HG03378 (cell line): ENCODE data around the gene NEU2.

Experiments used
- ATAC-seq: cut with Tn5 transposase; IDR thresholded peaks from one replicate; pipeline ENCODE4 v1.9.1; 2021; ENCODE audit warnings: mild to moderate bottlenecking, moderate library complexity; ENCODE audit not compliant: unreplicated experiment

Gene NEU2

DNA sequence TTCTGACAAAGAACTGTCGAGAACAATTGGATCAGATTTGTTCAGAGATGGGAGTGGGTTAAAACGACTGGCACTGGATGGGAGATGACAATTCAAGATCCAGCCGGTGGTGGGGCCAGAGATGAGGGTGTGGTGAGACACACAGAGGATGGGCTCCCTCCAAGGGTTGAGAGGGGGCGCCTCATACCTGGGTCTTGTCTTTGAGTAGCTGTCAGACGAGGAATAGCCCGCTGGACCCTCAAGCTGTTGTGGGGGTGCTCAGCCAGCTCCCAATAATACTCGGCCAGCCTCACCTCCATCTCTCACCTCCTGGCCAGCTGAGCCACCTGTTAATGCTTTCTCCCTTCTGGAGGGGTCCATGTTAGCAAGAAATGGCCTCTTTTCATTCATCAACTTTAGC is 41.6 kb downstream of the NEU2 start:
- no peak for ATAC-seq

DNA sequence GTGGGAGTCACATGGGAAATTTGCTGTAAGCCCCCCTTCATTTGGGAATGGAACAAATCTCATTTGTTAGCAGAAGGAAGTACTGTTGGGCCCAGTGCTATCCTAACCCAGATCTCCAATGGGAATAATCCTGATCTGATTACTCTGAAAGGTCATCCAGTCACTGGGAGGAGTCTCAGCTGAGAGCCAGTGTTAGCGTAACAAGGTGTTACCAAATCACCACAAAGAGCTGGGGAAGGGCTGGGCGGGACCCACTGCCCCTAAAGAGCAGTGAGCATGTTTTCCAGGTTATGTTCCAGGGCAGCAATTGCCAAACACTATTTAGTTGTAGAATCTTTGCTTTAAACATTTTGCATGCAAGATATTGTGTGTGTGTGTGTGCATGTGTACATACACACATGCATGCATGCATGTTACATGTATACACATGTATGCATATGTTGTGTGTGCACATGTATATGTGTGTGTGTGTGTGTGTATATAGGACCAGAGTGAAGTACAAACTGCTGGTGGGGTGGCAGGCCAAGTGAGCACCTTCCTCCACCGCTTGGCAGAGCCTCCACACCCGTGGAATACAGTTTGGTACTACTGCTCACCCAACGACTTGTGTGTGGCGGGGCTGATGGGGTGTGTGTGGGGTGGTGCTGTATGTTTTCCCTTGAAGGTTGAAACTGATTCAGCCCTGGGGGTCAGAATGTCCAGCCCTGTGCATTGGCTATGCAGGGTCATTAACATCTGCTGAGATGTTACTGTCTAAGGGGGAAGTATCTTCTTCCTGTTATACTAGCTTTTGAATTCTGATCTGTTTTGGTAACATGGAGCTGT is 42.9 kb downstream of the NEU2 start:
- no peak for ATAC-seq

DNA sequence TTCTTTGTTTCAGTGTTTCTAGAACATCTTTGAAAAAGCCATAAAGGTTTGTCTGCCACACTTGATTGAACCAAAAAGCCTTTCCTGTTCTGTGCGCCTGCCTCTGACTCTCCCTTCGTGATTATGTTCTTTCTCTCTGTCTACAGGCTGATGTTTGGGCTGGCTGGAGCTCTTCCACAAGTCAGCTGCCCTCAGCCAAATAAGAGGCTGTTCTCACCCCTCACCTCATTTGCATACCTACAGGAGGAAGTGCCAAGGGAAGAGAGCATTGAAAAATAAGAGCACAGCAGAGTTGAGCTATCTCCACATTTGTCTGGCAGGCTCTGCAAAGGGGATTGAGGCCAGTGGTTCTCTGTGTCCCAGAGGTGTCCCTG is 43.5 kb downstream of the NEU2 start:
- peak; percentile 41 for ATAC-seq

DNA sequence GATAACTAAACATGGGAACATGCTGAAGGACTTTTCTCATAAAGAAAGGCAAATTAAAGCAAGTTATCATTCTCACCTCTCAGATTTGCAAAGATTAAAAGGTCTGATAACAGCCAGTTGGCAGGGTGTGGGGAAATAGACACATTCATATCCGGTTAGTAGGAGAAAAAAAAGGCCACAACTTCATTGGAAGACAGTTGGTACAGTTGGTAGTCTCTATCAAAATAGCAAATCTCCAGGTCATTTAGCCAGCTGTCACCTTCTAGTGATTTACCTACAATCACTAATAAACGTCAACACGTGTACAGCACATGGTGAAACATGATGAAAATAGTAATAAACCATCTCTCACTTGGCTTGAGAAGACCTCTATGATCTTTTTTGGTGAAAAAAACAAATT is 44.3 kb downstream of the NEU2 start:
- no peak for ATAC-seq

DNA sequence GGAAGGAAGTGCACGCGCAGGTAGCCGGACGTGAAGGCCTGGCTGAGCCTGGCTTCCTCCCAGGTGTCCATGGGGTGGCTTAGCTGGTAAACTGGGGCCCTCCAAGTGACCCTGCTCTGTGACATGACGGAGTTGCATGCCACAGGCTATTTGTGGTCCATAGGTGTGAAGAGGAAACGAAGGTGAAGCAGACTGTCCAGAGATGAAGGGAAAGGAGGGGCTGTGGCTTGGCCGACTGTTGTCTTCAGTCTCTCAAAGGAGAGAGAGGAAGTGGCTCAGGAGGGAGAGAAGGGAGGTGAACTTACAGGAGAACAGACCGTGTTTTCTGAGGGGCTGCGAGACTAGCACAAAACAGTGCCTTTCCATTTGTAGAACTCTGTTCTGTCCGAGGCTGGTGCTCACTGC is 47.0 kb downstream of the NEU2 start:
- ATAC-seq: peak; percentile 41

DNA sequence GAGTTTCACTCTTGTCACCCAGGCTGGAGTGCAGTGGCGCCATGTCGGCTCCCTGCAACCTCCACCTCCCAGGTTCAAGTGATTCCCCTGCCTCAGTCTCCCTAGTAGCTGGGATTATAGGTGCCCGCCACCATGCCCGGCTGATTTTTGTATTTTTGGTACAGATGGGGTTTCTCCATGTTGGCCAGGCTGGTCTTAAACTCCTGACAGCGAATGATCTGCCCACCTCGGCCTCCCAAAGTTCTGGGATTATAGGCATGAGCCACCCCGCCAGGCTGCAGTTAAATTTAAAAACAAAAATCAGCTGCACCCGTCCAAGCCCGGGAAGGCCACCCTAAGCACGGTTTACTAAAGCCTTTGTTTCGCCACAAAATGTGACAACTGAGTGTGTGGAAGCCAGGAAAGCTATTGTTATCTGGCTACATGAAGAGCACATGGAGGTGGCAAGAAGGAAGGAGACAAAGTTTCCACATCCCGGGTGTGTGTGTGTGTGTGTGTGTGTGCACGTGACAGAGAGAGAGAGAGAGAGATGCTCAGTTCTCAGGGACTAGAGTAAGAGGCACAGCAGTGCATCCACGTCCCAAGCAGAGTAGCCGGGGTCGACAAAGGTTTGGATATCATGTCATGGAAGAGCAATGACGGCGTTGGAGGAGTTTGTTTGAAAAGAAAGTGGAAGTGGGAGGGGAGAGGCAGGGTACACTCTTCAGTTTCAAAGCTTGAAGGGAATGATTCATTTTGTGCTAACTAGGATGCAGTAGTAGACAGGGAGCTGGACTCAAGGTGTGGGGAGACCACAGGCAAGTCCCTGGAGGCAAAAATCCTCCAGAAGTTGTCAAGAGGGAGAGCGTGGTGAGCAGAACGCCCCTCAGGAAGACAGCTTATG is 47.7 kb downstream of the NEU2 start:
- ATAC-seq: no peak

DNA sequence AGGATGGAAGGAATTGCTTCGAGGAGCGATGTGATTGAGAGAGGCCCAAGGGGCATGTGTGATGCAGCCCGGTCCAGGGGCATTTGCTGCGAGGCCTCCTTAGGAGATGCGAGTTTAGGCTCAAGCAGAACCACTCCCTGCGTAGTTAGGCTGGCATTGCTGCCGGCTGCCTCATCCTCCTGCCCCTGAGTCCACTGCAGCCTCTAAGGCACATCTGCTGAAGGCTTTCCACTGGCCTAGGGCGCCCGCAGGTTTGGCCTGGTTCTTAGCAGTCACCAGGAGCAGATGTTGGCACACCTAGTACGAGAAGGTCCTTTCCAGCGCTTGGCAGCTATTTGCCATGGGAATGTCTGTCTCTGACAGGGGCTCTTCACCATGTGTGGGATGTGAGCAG is 48.4 kb downstream of the NEU2 start:
- no peak for ATAC-seq

DNA sequence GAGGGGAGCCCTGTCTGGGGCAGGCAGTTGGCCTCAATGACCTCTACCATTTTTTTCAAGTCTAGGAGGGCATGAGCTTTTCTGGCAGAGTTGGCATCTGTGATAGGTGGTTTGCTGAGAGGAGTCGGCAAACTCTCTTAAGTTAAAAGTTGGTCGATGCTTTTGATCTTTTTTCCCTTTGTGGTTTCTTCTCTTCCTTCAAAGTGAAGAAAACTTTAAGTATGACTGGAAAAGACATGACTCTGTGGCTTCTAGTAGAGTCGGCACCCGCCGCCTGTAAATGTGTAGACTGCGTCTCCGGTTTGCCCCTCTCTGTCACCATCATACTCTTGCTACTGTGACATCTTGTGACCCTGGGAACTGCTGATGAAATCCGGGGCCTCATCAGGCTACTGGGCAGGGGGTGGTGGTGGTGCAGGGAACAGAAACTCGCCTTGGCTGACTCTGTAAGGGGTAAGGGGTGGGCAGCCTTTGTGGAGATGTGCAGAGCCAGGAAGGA is 48.8 kb downstream of the NEU2 start:
- no peak for ATAC-seq

DNA sequence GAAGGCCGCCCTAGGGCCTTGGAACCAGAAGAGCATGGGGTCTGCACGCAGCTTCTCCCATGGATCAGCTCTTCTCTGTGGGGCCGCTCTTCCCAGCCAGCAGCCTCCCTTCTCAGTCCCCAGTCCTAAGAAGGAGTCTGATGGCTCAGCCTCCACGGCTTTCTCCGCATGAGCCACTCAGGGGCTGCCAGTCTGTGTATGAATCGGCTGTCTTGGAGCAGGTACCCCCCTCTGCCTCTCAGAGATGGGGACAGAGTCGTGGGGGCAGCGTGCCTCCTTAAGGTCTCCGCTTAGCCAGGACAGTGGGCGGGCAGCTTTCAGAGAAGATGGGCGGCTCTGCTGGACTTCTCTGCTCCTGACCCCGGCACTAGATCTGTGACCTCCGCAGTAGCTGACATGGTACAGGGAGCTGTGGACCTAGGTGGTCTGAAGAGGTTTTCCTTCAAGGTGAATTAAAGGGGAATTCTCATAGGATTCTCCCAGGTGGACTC is 49.3 kb downstream of the NEU2 start:
- ATAC-seq: no peak

DNA sequence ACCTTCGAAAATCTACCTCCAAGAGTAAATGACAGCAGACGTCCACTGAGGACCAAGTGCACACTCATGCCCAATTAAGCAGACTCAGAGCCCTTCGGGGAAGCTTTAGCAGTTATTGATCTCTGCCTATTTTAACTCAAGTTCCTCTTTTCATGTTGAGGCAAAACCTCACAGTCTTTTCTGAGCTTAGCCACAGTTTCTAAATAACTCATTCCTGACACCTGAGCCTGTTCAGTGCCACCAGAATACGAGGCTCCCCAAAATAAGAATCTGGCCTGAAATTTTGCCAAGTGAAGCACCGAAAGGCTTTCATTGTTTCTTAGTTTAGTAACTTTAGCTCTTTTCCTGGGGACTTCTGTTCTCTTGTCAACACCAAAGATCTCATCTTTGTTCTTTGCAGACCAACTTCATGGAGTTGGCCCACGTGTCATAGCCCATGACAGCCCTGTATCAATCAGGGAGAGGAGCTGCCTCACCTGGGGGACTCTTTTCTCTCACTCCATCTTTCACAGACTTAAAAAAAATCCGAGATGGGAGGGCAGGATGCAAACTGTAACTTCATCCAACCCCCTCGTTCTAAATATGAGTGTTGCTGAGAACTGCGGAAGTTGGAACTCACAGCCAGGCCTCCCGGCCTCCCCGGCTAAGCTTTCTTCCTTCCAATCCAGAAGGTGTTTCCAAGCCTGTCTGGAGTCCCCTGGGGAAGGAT is 49.9 kb downstream of the NEU2 start:
- peak; percentile 52 for ATAC-seq

DNA sequence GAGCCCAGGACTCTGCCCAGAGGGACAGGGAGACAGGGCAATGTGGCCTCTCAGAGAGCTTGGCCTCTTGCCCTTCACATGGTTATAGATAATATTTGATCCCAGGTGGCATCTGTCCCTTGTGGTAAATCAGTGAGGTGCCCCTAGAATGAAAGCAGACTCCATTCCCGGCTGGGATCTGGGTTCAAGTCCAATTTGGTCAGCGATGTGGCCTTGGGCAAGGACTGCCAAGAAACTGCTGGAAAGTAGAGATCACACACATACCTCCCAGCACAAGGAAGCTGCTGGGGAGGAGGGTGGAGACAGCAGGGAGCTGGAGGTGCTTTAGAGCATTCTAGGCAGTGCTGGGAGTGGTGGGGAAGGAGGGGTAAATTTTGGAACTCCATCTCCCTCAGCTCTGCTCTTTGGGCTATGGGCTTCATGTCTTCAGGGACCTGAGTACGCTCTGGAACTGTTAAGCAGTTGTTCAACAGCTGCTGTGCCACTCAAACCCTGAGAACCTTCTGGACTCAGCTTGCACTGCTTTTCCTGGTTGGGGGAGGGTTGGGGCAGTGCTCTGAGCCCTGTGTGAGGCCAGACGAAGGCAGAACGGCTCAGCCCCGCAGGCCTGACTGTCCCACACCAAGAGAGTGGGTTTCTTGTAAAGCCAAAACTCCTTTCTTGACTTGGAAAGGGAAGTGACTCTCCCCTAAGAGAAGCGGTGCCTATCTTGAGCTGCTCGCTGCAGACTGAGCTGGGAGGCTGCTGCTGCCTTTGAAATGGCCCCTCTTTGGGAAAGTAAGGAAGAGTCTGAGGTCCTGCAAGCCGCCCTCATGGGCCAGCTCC is 50.7 kb downstream of the NEU2 start:
- ATAC-seq: no peak

DNA sequence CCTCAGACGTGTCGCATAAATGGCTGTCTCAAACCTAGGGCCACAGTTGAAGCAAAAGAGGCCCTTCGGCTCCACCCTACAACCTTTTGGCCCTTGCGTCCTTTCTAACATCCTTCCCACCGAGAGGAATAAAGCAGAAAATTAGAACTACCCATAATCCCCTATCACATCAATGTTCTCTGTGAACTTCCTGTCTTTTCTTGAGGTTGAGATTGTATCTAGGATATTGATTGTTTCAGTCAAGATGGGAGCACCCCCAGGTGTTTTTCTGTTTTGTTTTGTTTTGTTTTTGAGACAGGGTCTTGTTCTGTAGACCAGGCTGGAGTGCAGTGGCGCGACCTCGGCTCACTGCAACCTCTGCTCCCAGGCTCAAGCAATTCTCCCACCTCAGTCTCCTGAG is 51.3 kb downstream of the NEU2 start:
- no peak for ATAC-seq

DNA sequence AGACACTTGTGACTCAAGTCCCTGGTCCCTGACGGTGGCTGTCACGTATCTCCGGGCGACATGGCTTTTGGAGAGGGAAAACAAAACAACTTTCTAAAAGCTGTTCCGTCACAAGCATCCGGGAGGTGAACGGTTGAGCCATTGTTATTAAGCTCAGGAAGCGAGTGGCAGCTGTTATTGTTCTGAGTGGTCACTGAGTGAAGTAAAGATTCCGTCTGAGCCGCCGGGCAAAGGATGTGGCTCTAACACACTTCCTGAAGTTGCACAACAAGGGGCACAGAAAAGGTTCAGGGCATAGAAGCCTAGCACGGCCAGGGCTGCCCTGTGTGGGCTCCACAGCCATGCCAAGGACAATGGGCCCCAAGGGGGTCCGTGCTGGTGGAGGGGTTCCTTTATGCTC is 52.0 kb downstream of the NEU2 start:
- peak; percentile 23 for ATAC-seq
